Measurements from ENCODE around the gene LHPP.
"Not testable (repeated sequence)": the region's sequence is repeated elsewhere in the genome, so short reads cannot be mapped to it uniquely, and the experiment has no call there.

Gene LHPP

GRCh38 chr10:124576526-124577420, 115.2 kb downstream of the LHPP start:
- peak; percentile 8 for DNase-seq

- no peak for DNase-seq
Observed at GRCh38 chr10:124577651-124578050, 116.0 kb downstream of the LHPP start.

GRCh38 chr10:124578231-124579010, 116.8 kb downstream of the LHPP start:
- peak; percentile 5 for DNase-seq

GRCh38 chr10:124579011-124579399, 117.4 kb downstream of the LHPP start:
- peak; percentile 6 for DNase-seq

- DNase-seq = no peak
Observed at GRCh38 chr10:124586142-124586541, 124.5 kb downstream of the LHPP start.

GRCh38 chr10:124587811-124588211, 126.2 kb downstream of the LHPP start:
- no peak for DNase-seq

- DNase-seq = not testable (repeated sequence)
Observed at GRCh38 chr10:124588341-124588735, 126.7 kb downstream of the LHPP start.

- DNase-seq = no peak
Observed at GRCh38 chr10:124588736-124589490, 127.3 kb downstream of the LHPP start.

GRCh38 chr10:124589491-124590041, 127.9 kb downstream of the LHPP start:
- no peak for DNase-seq

GRCh38 chr10:124590216-124591122, 128.8 kb downstream of the LHPP start:
- DNase-seq = no peak

GRCh38 chr10:124591123-124591495, 129.5 kb downstream of the LHPP start:
- no peak for DNase-seq

GRCh38 chr10:124592101-124592500, 130.5 kb downstream of the LHPP start:
- no peak for DNase-seq

GRCh38 chr10:124592736-124593430, 131.3 kb downstream of the LHPP start:
- DNase-seq = no peak

- DNase-seq = no peak
Observed at GRCh38 chr10:124593431-124593985, 131.9 kb downstream of the LHPP start.

GRCh38 chr10:124594240-124594639, 132.6 kb downstream of the LHPP start:
- DNase-seq = no peak

GRCh38 chr10:124595143-124595883, 133.7 kb downstream of the LHPP start:
- DNase-seq = no peak

- no peak for DNase-seq
Observed at GRCh38 chr10:124596116-124596785, 134.6 kb downstream of the LHPP start.

- DNase-seq = no peak
Observed at GRCh38 chr10:124596962-124597845, 135.6 kb downstream of the LHPP start.

- DNase-seq = no peak
Observed at GRCh38 chr10:124597846-124598165, 136.2 kb downstream of the LHPP start.

All from activated CD8-positive, alpha-beta memory T cell treated with anti-CD3 and anti-CD28 coated beads, Interleukin-2, amount 50 U/mL, for 4 hours (primary cell).